IMR-90 (cell line): ENCODE results near the gene DAB1. TPM values are rescaled to one million over a fixed set of nuclear protein-coding genes. Genes with fewer than 3 reads are reported as not detected.

Source experiments
- ATAC-seq: fragments of 200-7000 bp; cut with Tn5 transposase; 2 replicates; pipeline ENCODE4 v1.9.1; 2020; ENCODE audit warnings: low read depth, mild to moderate bottlenecking, moderate library complexity
- BruUV-seq: library from RNA; stranded (reverse); fragments of 400-500 nt; replicated peaks from 2 replicates; lab custom pipeline; 2021; lab: Mats Ljungman, UMichigan
- CTCF ChIA-PET: fragments of 300-600 bp; formaldehyde crosslinking; extraction: SDS; loops from one replicate; lab custom pipeline; 2021; ENCODE audit warnings: antibody characterized with exemption; lab: Yijun Ruan, JAX
- POLR2A ChIA-PET: fragments of 300-600 bp; sonication (Branson Sonifier 250); formaldehyde crosslinking; loops from one replicate; lab custom pipeline; 2022; ENCODE audit warnings: antibody characterized with exemption; ENCODE audit not compliant: unreplicated experiment; lab: Charles Lee
- DNase-seq: peaks from one replicate; pipeline ENCODE4 v3.0.0; 2013
- H2AFZ ChIP-seq: replicated peaks from 2 replicates; pipeline ENCODE3; 2013; ENCODE audit warnings: low read length, mild to moderate bottlenecking; ENCODE audit not compliant: poor library complexity
- H2AK5ac ChIP-seq: 2 replicates; pipeline ENCODE4 v1.6.1; 2013; ENCODE audit warnings: low read depth, low read length, inconsistent platforms
- H2AK9ac ChIP-seq: replicated peaks from 2 replicates; pipeline ENCODE3; 2013; ENCODE audit warnings: mild to moderate bottlenecking, low read depth, low read length, moderate library complexity; ENCODE audit not compliant: poor library complexity
- H2BK120ac ChIP-seq: 2 replicates; pipeline ENCODE4 v1.6.1; 2013; ENCODE audit warnings: low read depth, low read length, inconsistent platforms
- H2BK15ac ChIP-seq: 3 replicates; pipeline ENCODE4 v1.6.1; 2013; ENCODE audit warnings: low read depth, low read length, inconsistent platforms
- H2BK20ac ChIP-seq: 2 replicates; pipeline ENCODE4 v1.6.1; 2013; ENCODE audit warnings: low read depth, mild to moderate bottlenecking, inconsistent platforms, low read length, moderate library complexity
- H2BK5ac ChIP-seq: 2 replicates; pipeline ENCODE4 v1.6.1; 2013; ENCODE audit warnings: mild to moderate bottlenecking, low read depth, low read length, inconsistent platforms; ENCODE audit not compliant: poor library complexity, severe bottlenecking
- H3K14ac ChIP-seq: replicated peaks from 2 replicates; pipeline ENCODE4 v1.6.1; 2013; ENCODE audit warnings: low read depth, low read length, inconsistent platforms
- H3K18ac ChIP-seq: 2 replicates; pipeline ENCODE4 v1.6.1; 2013; ENCODE audit warnings: low read depth, low read length, control low read depth
- H3K23ac ChIP-seq: 2 replicates; pipeline ENCODE4 v1.6.1; 2013; ENCODE audit warnings: low read depth, low read length, inconsistent platforms
- H3K27ac ChIP-seq: 2 replicates; pipeline ENCODE4 v1.5.1; 2013; ENCODE audit warnings: mild to moderate bottlenecking, control low read depth, low read length; ENCODE audit not compliant: insufficient read depth
- H3K27me3 ChIP-seq: 2 replicates; pipeline ENCODE4 v1.6.1; 2013; ENCODE audit warnings: low read length; ENCODE audit not compliant: control insufficient read depth, insufficient read depth
- H3K36me3 ChIP-seq: 2 replicates; pipeline ENCODE4 v1.6.1; 2013; ENCODE audit warnings: low read length, mixed read lengths; ENCODE audit not compliant: control insufficient read depth, insufficient read depth
- H3K4ac ChIP-seq: 2 replicates; pipeline ENCODE4 v1.6.1; 2013; ENCODE audit warnings: low read depth, low read length, inconsistent platforms
- H3K4me1 ChIP-seq: 2 replicates; pipeline ENCODE4 v1.6.1; 2013; ENCODE audit warnings: low read length, mixed read lengths; ENCODE audit not compliant: control insufficient read depth, insufficient read depth
- H3K4me2 ChIP-seq: 2 replicates; pipeline ENCODE4 v1.6.1; 2013; ENCODE audit warnings: low read depth, mild to moderate bottlenecking, control low read depth, low read length, moderate library complexity
- H3K4me3 ChIP-seq: 2 replicates; pipeline ENCODE4 v1.5.1; 2013; ENCODE audit warnings: low read depth, mild to moderate bottlenecking, control low read depth, low read length, moderate library complexity; ENCODE audit not compliant: insufficient read depth
- H3K56ac ChIP-seq: 2 replicates; pipeline ENCODE4 v1.6.1; 2013; ENCODE audit warnings: low read length, inconsistent platforms; ENCODE audit not compliant: insufficient read depth; ENCODE audit errors: extremely low read depth
- H3K79me1 ChIP-seq, 2 experiments: 2 replicates each; pipeline ENCODE4 v1.6.1; 2013; ENCODE audit warnings: low read length in 2 of 2, inconsistent platforms in 1 of 2, low read depth in 1 of 2
- H3K9ac ChIP-seq: 2 replicates; pipeline ENCODE4 v1.6.1; 2013; ENCODE audit warnings: low read depth, low read length, control low read depth
- H3K9me1 ChIP-seq: 2 replicates; pipeline ENCODE4 v1.6.1; 2013; ENCODE audit warnings: low read length, inconsistent platforms; ENCODE audit not compliant: insufficient read depth
- H3K9me3 ChIP-seq: 2 replicates; pipeline ENCODE4 v1.6.1; 2013; ENCODE audit warnings: low read length; ENCODE audit not compliant: control insufficient read depth, insufficient read depth
- H4K20me1 ChIP-seq: 2 replicates; pipeline ENCODE4 v1.6.1; 2013; ENCODE audit warnings: low read length, inconsistent platforms; ENCODE audit not compliant: insufficient read depth
- H4K5ac ChIP-seq: 2 replicates; pipeline ENCODE4 v1.6.1; 2013; ENCODE audit warnings: mild to moderate bottlenecking, low read depth, low read length, control low read depth
- H4K8ac ChIP-seq, 2 experiments: 2 replicates each; pipeline ENCODE4 v1.6.1; 2013; ENCODE audit warnings: low read depth in 2 of 2, low read length in 2 of 2, control low read depth in 1 of 2, inconsistent platforms in 1 of 2
- H4K91ac ChIP-seq: 2 replicates; pipeline ENCODE4 v1.6.1; 2013; ENCODE audit warnings: low read depth, low read length, inconsistent platforms; ENCODE audit not compliant: insufficient read depth
- CHD1 ChIP-seq: IDR thresholded peaks from 2 replicates; pipeline ENCODE4 v1.6.1; 2012; ENCODE audit warnings: low read depth, low read length, improper control_type of control experiment
- MAFK ChIP-seq: IDR thresholded peaks from 2 replicates; pipeline ENCODE4 v1.6.1; 2012; ENCODE audit warnings: low read depth, low read length, improper control_type of control experiment
- MAZ ChIP-seq: IDR thresholded peaks from 2 replicates; pipeline ENCODE4 v1.6.1; 2012; ENCODE audit warnings: low read depth, mild to moderate bottlenecking, low read length, improper control_type of control experiment, moderate library complexity, borderline replicate concordance
- MXI1 ChIP-seq: IDR thresholded peaks from 2 replicates; pipeline ENCODE4 v1.6.1; 2012; ENCODE audit warnings: low read depth, mild to moderate bottlenecking, low read length, moderate library complexity, borderline replicate concordance
- NFE2L2 ChIP-seq: fragments of 150-350 bp; IDR thresholded peaks from 2 replicates; pipeline ENCODE4 v1.6.1; 2016; ENCODE audit warnings: low read depth, mild to moderate bottlenecking, low read length
- POLR2A ChIP-seq: IDR thresholded peaks from 2 replicates; pipeline ENCODE4 v1.6.1; 2012; ENCODE audit warnings: mild to moderate bottlenecking, low read depth, low read length
- RAD21 ChIP-seq: IDR thresholded peaks from 2 replicates; pipeline ENCODE4 v1.6.1; 2012; ENCODE audit warnings: low read length, improper control_type of control experiment
- RCOR1 ChIP-seq: IDR thresholded peaks from 2 replicates; pipeline ENCODE4 v1.6.1; 2012; ENCODE audit warnings: mild to moderate bottlenecking, low read length, improper control_type of control experiment; ENCODE audit not compliant: insufficient replicate concordance
- SMC3 ChIP-seq: fragments of 150-350 bp; IDR thresholded peaks from 2 replicates; pipeline ENCODE4 v1.6.1; 2016; ENCODE audit warnings: low read depth, mild to moderate bottlenecking, antibody characterized with exemption, low read length, moderate library complexity
- WGBS, 2 experiments: methylation state at CpG; one replicate each; pipeline versions ENCODE4 v1.1.5 to v1.1.7; 2013; ENCODE audit warnings: missing lambda C conversion rate in 2 of 2; ENCODE audit not compliant: insufficient read length in 1 of 2; ENCODE audit errors: extremely low coverage in 2 of 2; 5-methylcytosine and 5-hydroxymethylcytosine counted together
- dilution Hi-C: fragments of 300-500 bp; cut with HindIII; formaldehyde crosslinking; loops from one replicate; pipeline ENCODE4 v1.14.3; 2018; ENCODE audit warnings: low sequenced_read_pairs; ENCODE audit not compliant: unreplicated experiment
- in situ Hi-C: fragments of 300-500 bp; cut with MboI; formaldehyde crosslinking; loops from 3 replicates; pipeline ENCODE4 v1.14.3; 2019; ENCODE audit warnings: low sequenced_read_pairs, inconsistent platforms, mixed read lengths
- intact Hi-C: fragments of 100-400 bp; cut with micrococcal nuclease; formaldehyde crosslinking; loops from 2 replicates; pipeline ENCODE4 v1.10.0; 2022
- polyA plus RNA-seq, 3 experiments: library from polyadenylated mRNA; depleted of rRNA; stranded (reverse); fragments of >200 nt; gene quantifications; 2 replicates each; pipeline ENCODE4 v1.2.3, GENCODE V29; 2012; ENCODE audit warnings: low replicate concordance in 1 of 3
- total RNA-seq: library from RNA; depleted of rRNA; stranded (reverse); fragments of >200 nt; gene quantifications from 2 replicates; pipeline ENCODE4 v1.2.3, GENCODE V29; 2012

The DAB1 gene
- total and polyA plus RNA-seq, 2 of the 4 experiments (the other 2 are of a cell fraction): 0.18 to 0.41 TPM

DNA sequence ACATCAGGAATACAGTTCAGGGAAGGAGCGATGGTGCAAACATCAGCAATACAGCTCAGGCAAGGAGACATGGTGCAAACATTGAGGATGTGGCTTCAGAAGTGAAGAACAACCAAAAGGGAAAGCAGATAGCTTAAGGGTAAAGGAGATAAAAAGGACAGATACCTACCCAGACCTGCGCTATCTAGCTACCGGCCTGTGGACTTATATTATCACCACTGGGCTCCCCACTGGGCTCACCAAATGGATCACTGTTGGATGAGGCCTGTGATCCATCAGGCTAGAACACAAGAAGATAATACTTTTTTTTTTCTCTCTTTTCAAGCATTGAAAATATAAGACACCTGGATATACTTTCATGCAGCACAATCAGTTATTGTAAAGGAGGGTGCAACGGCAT, 413.3 kb downstream of the DAB1 start:
- Histone ChIP-seq H3K18ac (no peak overlapping the region), H3K56ac (no peak overlapping the region), H4K8ac (no peak overlapping the region), H4K20me1 (no peaks in the 10 kb centered on the region), H2BK20ac (no peak overlapping the region), H3K27ac (no peak overlapping the region), H3K36me3 (no peaks in the 10 kb centered on the region), H3K23ac (no peak overlapping the region), H3K4me3 (no peak overlapping the region), H2BK120ac (no peak overlapping the region), H3K27me3 (no peaks in the 10 kb centered on the region; the same call in 1 of the 2 replicates), H3K9me1 (no peaks in the 10 kb centered on the region), H3K4me1 (no peaks in the 10 kb centered on the region), H4K5ac (no peak overlapping the region), H3K4ac (no peak overlapping the region), H3K79me1 (no peaks in the 10 kb centered on the region), H2AFZ (no peak overlapping the region), H3K9me3 (no peaks in the 10 kb centered on the region), H2AK5ac (no peak overlapping the region), H2BK15ac (no peak overlapping the region), H2BK5ac (no peak overlapping the region), H3K14ac (no peak overlapping the region), H4K91ac (no peak overlapping the region), H3K9ac (no peak overlapping the region), H3K4me2 (no peak overlapping the region), H2AK9ac (no peak overlapping the region)
- CTCF ChIA-PET: no interaction called here
- ATAC-seq: no peak
- dilution Hi-C loops: no loop called here
- WGBS, 2 experiments: no CpG with 5 or more reads among the region's 4 CpGs
- no TSS peak for BruUV-seq
- POLR2A ChIA-PET: no interaction called here
- intact Hi-C loops: no loop called here
- no peak for DNase-seq
- TF ChIP-seq SMC3 (no peak), POLR2A (no peak), MAFK (no peak), CHD1 (no peak), NFE2L2 (no peak), MAZ (no peak), MXI1 (no peak), RAD21 (no peak), RCOR1 (no peak)
- in situ Hi-C loops: no loop called here
